PC-9 (cell line): ENCODE measurements around the gene SLC25A26.

Experiments used
- EZH2 ChIP-seq: fragments of 200-600 bp; sonication (generic); IDR thresholded peaks from 2 replicates; pipeline ENCODE4 v1.8.0; 2017; ENCODE audit warnings: antibody characterized with exemption, low read depth
- TF ChIP-seq, protein P1 (sequence below): fragments of 200-600 bp; sonication (generic); conservative IDR thresholded peaks from 2 replicates; pipeline ENCODE4 v1.6.1; 2017; ENCODE audit warnings: mixed run types, antibody characterized with exemption, mild to moderate bottlenecking, moderate library complexity

DNA sequence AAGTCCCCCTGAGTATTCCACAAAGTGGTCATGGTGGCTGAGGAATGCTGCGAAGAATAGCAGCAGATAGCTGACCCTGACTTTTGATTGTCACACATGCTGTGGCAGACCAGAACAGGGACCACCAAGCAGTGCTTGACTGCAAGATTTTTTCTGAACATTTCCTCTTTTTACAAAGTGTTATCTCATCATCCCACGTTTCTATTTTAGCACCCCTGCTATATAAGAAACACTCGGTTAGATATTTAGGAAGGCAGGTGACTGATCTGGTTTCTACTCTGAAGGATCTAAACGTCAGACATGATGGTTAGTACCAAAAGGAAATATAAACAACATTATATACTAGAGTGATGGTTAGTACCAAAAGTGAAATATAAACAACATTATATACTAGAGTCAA, 9.1 kb downstream of the SLC25A26 start:
- TF ChIP-seq, protein P1, sequence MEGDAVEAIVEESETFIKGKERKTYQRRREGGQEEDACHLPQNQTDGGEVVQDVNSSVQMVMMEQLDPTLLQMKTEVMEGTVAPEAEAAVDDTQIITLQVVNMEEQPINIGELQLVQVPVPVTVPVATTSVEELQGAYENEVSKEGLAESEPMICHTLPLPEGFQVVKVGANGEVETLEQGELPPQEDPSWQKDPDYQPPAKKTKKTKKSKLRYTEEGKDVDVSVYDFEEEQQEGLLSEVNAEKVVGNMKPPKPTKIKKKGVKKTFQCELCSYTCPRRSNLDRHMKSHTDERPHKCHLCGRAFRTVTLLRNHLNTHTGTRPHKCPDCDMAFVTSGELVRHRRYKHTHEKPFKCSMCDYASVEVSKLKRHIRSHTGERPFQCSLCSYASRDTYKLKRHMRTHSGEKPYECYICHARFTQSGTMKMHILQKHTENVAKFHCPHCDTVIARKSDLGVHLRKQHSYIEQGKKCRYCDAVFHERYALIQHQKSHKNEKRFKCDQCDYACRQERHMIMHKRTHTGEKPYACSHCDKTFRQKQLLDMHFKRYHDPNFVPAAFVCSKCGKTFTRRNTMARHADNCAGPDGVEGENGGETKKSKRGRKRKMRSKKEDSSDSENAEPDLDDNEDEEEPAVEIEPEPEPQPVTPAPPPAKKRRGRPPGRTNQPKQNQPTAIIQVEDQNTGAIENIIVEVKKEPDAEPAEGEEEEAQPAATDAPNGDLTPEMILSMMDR, result no peak
- no peak for TF ChIP-seq EZH2
